Stomach (tissue), 19 donors: ENCODE data around the gene TENM4. TPM values are rescaled to one million over a fixed set of nuclear protein-coding genes. Genes with fewer than 3 reads are reported as not detected.

ENCODE experiments used
- DNase-seq, 2 donors: peaks; one replicate each; pipeline versions ENCODE4 v3.0.0 to v3.0.0-alpha.2; 2013 to 2019
- H3K27ac ChIP-seq, 5 donors: fragments of 200-600 bp in 4 of 5; sonication (generic) in 4 of 5; one replicate each; pipeline ENCODE4 v1.5.1; 2013 to 2019; ENCODE audit warnings: mild to moderate bottlenecking in 1 of 5, moderate library complexity in 1 of 5
- H3K27me3 ChIP-seq, 3 donors: fragments of 200-600 bp; sonication (generic); one replicate each; pipeline ENCODE4 v1.5.1; 2017 to 2019; ENCODE audit warnings: mixed run types in 1 of 3
- H3K36me3 ChIP-seq, 4 donors: fragments of 200-600 bp; sonication (generic); 1 replicate in 3 of 4; 2 replicates in 1 of 4; pipeline ENCODE4 v1.5.1; 2016 to 2019
- H3K4me1 ChIP-seq, 4 donors: fragments of 200-600 bp; sonication (generic); one replicate each; pipeline ENCODE4 v1.5.1; 2016 to 2019
- H3K4me3 ChIP-seq, 4 donors: fragments of 200-600 bp; sonication (generic) in 3 of 4; one replicate each; pipeline ENCODE4 v1.5.1; 2016 to 2019; ENCODE audit warnings: mild to moderate bottlenecking in 1 of 4
- H3K9me3 ChIP-seq, 4 donors: fragments of 200-600 bp; sonication (generic); one replicate each; pipeline ENCODE4 v1.5.1; 2016 to 2019
- CTCF ChIP-seq, 7 experiments: fragments of 450-650 bp in 4 of 7; fragments of 200-600 bp in 3 of 7; sonication (generic) in 3 of 7; IDR thresholded peaks; one replicate each; pipeline ENCODE4 v1.5.1; 2016 to 2019; ENCODE audit warnings: antibody characterized with exemption in 7 of 7, control low read depth in 2 of 7, mild to moderate bottlenecking in 1 of 7
- EP300 ChIP-seq: sonication (generic); formaldehyde crosslinking; IDR thresholded peaks from one replicate; pipeline ENCODE4 v1.6.1; 2017; ENCODE audit warnings: antibody characterized with exemption
- POLR2A ChIP-seq, 4 donors: fragments of 450-650 bp; IDR thresholded peaks; one replicate each; pipeline ENCODE4 v1.6.1; 2016; ENCODE audit warnings: antibody characterized with exemption in 4 of 4, control low read depth in 2 of 4, mild to moderate bottlenecking in 1 of 4, moderate library complexity in 1 of 4
- POLR2AphosphoS5 ChIP-seq, 3 donors: sonication (generic); formaldehyde crosslinking; IDR thresholded peaks; one replicate each; pipeline ENCODE4 v1.6.1; 2016; ENCODE audit warnings: antibody characterized with exemption in 3 of 3
- whole genome bisulfite sequencing, 5 donors: extraction: QIAGEN DNeasy Blood & Tissue Kit in 3 of 5; methylation state at CpG; one replicate each; pipeline versions ENCODE4 v1.1.5 to v1.1.7; 2013 to 2018; 5-methylcytosine and 5-hydroxymethylcytosine counted together
- intact Hi-C: fragments of 100-400 bp; cut with DNase I; formaldehyde crosslinking; loops from one replicate; pipeline ENCODE4 v1.15.1; 2023; ENCODE audit warnings: low total_unique reads
- long read RNA-seq, 10 donors: transcript quantifications; one replicate each; lab custom pipeline, GENCODE V29; 2026
- polyA plus RNA-seq, 3 donors: library from polyadenylated mRNA; stranded (reverse); fragments of 200-250 nt; gene quantifications; one replicate each; pipeline ENCODE4 v1.2.3, GENCODE V29; 2013
- total RNA-seq, 5 donors: library from RNA; depleted of rRNA; stranded (reverse); fragments of >200 nt; gene quantifications; one replicate each; pipeline versions ENCODE4 v1.1.0 to v1.2.3, GENCODE V29; 2014 to 2016
- donor health status: healthy with polysubstance abuse.
- donor health status: Bipolar disorder and iron deficiency.
- donor health status: healthy.

The TENM4 gene
- total RNA-seq = 10 to 100 TPM in 1 of 5 donors, 1 to 10 TPM in 2, under 1 TPM in 1, not detected in 1; 0.87 to 13.2 (median 3.8) TPM
- polyA plus RNA-seq = under 1 TPM; 0.06 to 0.65 (median 0.31) TPM
- long read RNA-seq, donor 1 = 0 reads
- long read RNA-seq, donor 2 = 0 reads
- long read RNA-seq, donor 3 = 0 reads
- long read RNA-seq, donor 4 = 0 reads
- long read RNA-seq, donor 5 = 0 reads
- long read RNA-seq, donor 6 = 0 reads
- long read RNA-seq, donor 7 = 0 reads
- long read RNA-seq, donor 8 = 0 reads
- long read RNA-seq, donor 9 = 0 reads
- long read RNA-seq, donor 10 = 0 reads

- Histone ChIP-seq H3K36me3 (no peaks in the 10 kb centered on the region), H3K4me3 (peak within 1 kb of the TSS; percentile 45 to 59 (median 52)), H3K4me1 (peaks cover 44 to 54% (median 49%) of the 10 kb centered on the region in 4 donors), H3K27ac (peak within 1 kb of the TSS; percentile 47 to 78 (median 72)), H3K9me3 (peaks cover 0 to 8% (median 3%) of the 10 kb centered on the region in 4 donors), H3K27me3 (peaks cover 0 to 92% (median 57%) of the 10 kb centered on the region in 3 donors)
- TF ChIP-seq CTCF (IDR thresholded peaks at IDR 0.05) (no peak), EP300 (no peak), POLR2A (IDR thresholded peaks at IDR 0.05) (no peak), POLR2AphosphoS5 (IDR thresholded peaks at IDR 0.05) (no peak)
- intact Hi-C loops = no loop called here
- peak; percentile 56 to 95 for DNase-seq
- WGBS, 5 donors = 2 to 4% (median 3%) methylated on average over 42 to 74 of the region's 74 CpGs
Measured at GRCh38 chr11:79440571-79441460, at the start of gene TENM4. TSS of gene TENM4 (minus strand) at chr11:79441030. CDS start at chr11:79069944, 371,086 bp downstream.

- no peak for DNase-seq
- 70 to 82% (median 79%) methylated on average over 4 of the region's 4 CpGs for WGBS, 5 donors
- H3K4me1 ChIP-seq = no peaks in the 10 kb centered on the region
- intact Hi-C loops = no loop called here
- H3K36me3 ChIP-seq = no peaks in the 10 kb centered on the region
- peaks cover 0 to 12% (median 0%) of the 10 kb centered on the region in 3 donors for H3K27me3 ChIP-seq
- no peaks in the 10 kb centered on the region for H3K9me3 ChIP-seq
- TF ChIP-seq POLR2A (IDR thresholded peaks at IDR 0.05) (no peak), CTCF (IDR thresholded peaks at IDR 0.05) (no peak), POLR2AphosphoS5 (IDR thresholded peaks at IDR 0.05) (no peak), EP300 (no peak)
- H3K4me3 ChIP-seq = no peak overlapping the region
- no peak overlapping the region for H3K27ac ChIP-seq
Measured at GRCh38 chr11:79488286-79488685, 47.5 kb upstream of the TENM4 start.

GRCh38 chr11:79487412-79487811 lies 46.6 kb upstream of the TENM4 start:
- intact Hi-C loops = no loop called here
- H3K27me3 ChIP-seq = peaks cover 0 to 11% (median 0%) of the 10 kb centered on the region in 3 donors
- WGBS, 5 donors = 71 to 79% (median 73%) methylated on average over 2 of the region's 2 CpGs
- no peak overlapping the region for H3K4me3 ChIP-seq
- H3K4me1 ChIP-seq = no peaks in the 10 kb centered on the region
- TF ChIP-seq CTCF (IDR thresholded peaks at IDR 0.05) (no peak), POLR2AphosphoS5 (IDR thresholded peaks at IDR 0.05) (no peak), EP300 (no peak), POLR2A (IDR thresholded peaks at IDR 0.05) (no peak)
- no peaks in the 10 kb centered on the region for H3K36me3 ChIP-seq
- H3K27ac ChIP-seq = no peak overlapping the region
- no peaks in the 10 kb centered on the region for H3K9me3 ChIP-seq
- no peak for DNase-seq

GRCh38 chr11:79486242-79486984 lies 45.6 kb upstream of the TENM4 start:
- DNase-seq = no peak
- H3K36me3 ChIP-seq = no peaks in the 10 kb centered on the region
- H3K9me3 ChIP-seq = no peaks in the 10 kb centered on the region
- H3K27me3 ChIP-seq = peaks cover 0 to 11% (median 0%) of the 10 kb centered on the region in 3 donors
- no peaks in the 10 kb centered on the region for H3K4me1 ChIP-seq
- no peak overlapping the region for H3K4me3 ChIP-seq
- 66 to 72% (median 69%) methylated on average over 6 of the region's 6 CpGs for WGBS, 5 donors
- intact Hi-C loops = no loop called here
- TF ChIP-seq CTCF (IDR thresholded peaks at IDR 0.05) (no peak), POLR2A (IDR thresholded peaks at IDR 0.05) (no peak), EP300 (no peak), POLR2AphosphoS5 (IDR thresholded peaks at IDR 0.05) (no peak)
- H3K27ac ChIP-seq = no peak overlapping the region
